HG03108 (cell line): Measurements from ENCODE around the gene CDH22.

Experiments
- ATAC-seq: cut with Tn5 transposase; IDR thresholded peaks from one replicate; pipeline ENCODE4 v1.9.1; 2021; ENCODE audit warnings: moderate library complexity; ENCODE audit not compliant: unreplicated experiment

The CDH22 gene

GRCh38 chr20:46200582-46201570 is 107.4 kb downstream of the CDH22 start:
- ATAC-seq: no peak

DNA sequence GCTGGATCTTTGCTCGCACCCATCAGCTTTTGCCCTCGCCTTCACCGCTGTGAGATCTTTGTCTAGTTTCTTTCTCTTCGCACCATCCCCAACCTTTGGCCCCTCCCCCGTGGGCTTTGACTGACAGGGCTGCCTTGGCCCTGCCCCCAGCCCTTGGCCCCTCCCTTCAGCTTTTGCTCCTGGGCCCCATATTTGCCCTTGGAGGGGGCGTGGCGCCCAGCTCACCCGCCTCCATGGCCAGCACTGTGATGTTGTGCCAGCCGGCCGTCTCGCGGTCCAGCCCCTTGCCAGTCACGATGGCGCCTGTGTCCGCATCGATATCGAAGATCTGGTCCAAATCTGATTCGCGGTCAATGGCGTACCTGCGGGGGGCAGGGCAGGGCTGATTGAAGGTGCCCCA is 109.1 kb downstream of the CDH22 start:
- no peak for ATAC-seq

DNA sequence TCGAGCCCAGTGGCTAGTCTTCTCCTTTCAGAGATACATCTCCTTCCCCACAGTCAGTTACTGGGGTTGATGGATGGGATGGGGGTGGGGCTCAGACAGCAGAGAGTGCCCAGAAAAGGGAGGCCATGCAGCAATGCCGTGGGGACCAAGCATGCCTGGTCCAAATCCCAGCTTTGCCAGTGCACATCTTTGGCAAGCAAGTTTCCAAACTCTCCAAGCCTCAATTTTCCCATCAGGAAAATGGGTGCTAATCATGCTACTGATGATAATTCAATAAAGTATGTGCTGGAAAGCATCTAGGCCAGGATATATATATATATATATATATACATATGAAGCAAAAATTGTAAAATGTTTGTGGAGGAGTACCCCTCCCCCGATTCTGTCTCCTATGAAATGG is 111.3 kb downstream of the CDH22 start:
- ATAC-seq: no peak

- no peak for ATAC-seq
Observed at GRCh38 chr20:46195264-46196036, 112.8 kb downstream of the CDH22 start.

DNA sequence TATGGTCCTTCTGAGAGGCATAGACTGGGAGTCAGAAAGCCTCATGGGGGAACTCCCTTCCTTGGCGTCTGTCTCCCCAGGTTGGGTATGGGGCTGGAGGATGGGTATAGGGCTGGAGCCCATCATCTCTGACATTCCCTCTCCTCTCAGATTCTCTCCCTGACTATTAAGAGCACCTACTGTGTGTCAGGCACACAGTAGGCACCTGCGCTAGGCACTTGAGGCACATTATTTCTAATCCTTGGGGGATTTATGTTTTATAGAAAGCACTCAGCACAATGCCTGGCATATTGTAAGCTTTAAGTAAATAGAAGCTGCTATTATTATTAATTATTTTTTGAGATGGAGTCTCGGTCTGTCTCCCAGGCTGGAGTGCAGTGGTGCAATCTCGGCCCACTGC is 113.9 kb downstream of the CDH22 start:
- no peak for ATAC-seq

GRCh38 chr20:46192376-46192944 is 115.8 kb downstream of the CDH22 start:
- no peak for ATAC-seq

- no peak for ATAC-seq
Observed at GRCh38 chr20:46191611-46192010, 116.7 kb downstream of the CDH22 start.

GRCh38 chr20:46191168-46191540 is 117.1 kb downstream of the CDH22 start:
- ATAC-seq: no peak

DNA sequence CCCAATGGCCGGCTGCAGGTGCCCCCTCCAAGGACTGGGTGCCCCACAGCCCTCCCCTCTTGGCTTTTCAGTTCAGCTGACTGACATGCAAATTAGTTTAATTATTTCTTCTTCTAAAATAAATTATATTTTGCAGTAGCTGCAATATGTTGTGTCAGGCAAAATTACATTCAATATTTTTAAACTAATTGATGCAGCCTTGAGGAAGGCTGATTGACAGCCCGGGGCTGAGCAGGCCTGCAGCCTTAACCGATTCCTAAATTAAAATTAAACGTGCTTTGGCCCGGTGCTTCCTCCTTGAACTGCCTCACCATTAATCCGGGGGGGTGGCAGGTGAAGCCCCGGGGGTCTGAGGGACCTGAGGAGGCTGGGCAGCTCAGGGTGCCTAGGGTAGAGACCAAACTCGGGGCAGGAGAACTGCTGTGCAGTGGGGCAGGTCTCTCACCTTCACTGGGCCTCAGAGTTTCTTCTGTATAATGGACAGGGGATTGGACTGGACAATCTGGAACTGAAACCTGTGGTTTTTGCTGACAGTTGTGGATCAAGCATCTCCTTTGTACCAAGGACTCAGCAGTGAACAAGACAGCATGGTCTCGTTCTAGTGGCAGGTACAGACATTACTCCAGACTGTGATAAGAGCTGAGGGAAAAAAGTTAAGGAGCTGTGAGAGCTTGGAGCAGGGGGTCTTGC is 117.7 kb downstream of the CDH22 start:
- no peak for ATAC-seq

GRCh38 chr20:46188866-46189541 is 119.3 kb downstream of the CDH22 start:
- no peak for ATAC-seq

GRCh38 chr20:46186210-46186609 is 122.1 kb downstream of the CDH22 start:
- ATAC-seq: no peak

- ATAC-seq: no peak
Observed at GRCh38 chr20:46185353-46185752, 122.9 kb downstream of the CDH22 start.

GRCh38 chr20:46183768-46184167 is 124.5 kb downstream of the CDH22 start:
- ATAC-seq: no peak

GRCh38 chr20:46182276-46183200 is 125.8 kb downstream of the CDH22 start:
- ATAC-seq: no peak

- no peak for ATAC-seq
Observed at GRCh38 chr20:46179862-46180261, 128.4 kb downstream of the CDH22 start.

DNA sequence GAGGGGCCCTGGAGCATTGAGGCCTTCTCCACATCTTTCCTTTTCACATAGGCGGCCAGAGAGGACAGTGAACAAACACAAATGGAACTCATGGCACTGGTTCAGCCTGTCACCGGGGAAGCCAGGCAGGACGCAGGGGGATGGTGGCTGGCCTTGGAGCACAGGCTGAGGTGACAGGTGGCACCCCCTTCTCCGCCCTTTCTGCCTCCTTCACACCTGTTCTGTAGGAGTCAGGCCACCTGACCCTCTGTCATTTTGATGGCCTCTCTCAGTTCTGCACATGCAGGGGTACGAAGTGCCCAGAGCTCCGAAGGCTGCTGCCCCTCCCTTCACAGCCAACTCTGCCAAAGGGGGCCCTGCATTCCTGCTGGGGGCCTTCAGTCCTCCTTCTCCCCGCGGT is 129.4 kb downstream of the CDH22 start:
- no peak for ATAC-seq

DNA sequence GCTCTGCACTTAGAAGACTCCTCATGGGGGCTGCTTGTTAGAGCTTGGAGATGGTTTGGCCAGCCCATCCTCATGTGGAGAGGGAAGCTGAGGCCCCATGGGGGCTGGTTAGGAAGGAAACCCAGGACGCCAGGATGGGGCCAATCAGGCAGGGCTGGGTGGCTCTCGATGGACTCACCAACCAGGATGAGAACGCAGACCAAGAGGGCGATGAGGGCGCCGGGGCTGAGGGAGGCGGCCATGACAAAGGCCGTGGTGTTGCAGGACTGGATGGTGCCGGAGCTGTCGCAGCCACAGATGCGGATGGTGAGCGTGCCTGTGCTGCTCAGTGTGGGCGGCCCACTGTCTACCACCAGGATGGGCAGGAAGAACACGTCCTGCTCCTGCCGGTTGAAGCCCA is 130.5 kb downstream of the CDH22 start:
- no peak for ATAC-seq

DNA sequence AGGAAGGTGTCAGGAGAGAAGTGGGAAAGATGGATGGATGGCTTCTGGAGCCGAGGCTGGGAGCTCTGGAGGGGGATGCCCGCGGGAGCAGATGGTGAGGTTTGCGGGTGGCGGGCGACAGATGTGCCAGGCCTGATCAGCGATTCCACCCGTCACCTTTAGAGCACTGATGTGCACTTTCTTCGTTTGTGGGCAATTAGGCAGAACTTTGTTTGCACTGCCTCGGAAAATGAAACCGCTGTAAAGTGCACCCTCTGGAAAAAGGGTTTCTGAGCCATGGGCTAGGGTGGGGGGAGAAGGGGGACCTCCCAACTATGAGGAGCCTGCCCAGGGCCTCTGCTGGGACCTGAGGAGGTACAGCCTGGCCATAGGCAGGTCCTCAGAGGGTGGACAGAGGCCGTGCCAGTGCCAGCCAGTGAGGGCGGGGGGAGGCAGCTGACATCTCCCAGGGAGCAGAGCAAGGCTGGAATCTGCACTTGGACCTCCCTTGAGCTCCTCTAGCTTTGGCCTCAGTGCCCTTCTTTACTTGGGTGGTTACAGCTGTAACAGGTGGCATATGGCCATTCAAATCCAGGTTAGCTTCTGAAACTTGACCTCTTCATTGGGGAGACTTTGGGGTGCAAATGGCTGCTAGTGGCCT is 131.4 kb downstream of the CDH22 start:
- no peak for ATAC-seq

- no peak for ATAC-seq
Observed at GRCh38 chr20:46175127-46175494, 133.2 kb downstream of the CDH22 start.
